ENCODE results near the gene NCAPH2. TPM values are rescaled to one million over a fixed set of nuclear protein-coding genes. Genes with fewer than 3 reads are reported as not detected.
A peak's percentile ranks its signal among the peaks of the same experiment; 100 is the strongest.

The NCAPH2 gene
- total and polyA plus RNA-seq, 2 donors from 2014 or later = 31.4 to 41.5 TPM

- Histone ChIP-seq H3K36me3 (ENCODE audit: control insufficient read depth in 2 of 3, insufficient read depth in 3 of 3, low read length in 3 of 3) (peaks cover 0 to 8% (median 7%) of the 10 kb centered on the region in 3 donors), H3K27me3 (ENCODE audit: control insufficient read depth, insufficient read depth, low read length) (no peaks in the 10 kb centered on the region), H3K9ac (ENCODE audit: low read length in 3 of 3) (no peak overlapping the region), H3K4me3 (ENCODE audit: low read length in 3 of 3) (no peak overlapping the region), H3K4me1 (ENCODE audit: control insufficient read depth in 2 of 3, insufficient read depth in 2 of 3, low read depth in 1 of 3, low read length in 3 of 3) (peaks cover 0 to 20% (median 11%) of the 10 kb centered on the region in 3 donors), H3K27ac (ENCODE audit: low read depth in 2 of 2, low read length in 2 of 2) (no peak overlapping the region), H3K9me3 (ENCODE audit: control insufficient read depth in 2 of 3, insufficient read depth in 1 of 3, low read length in 3 of 3) (no peaks in the 10 kb centered on the region)
- FAIRE-seq (no peak), DNase-seq (peak in 1 of 5 donors; percentile 43)
- no peak for TF ChIP-seq CTCF (IDR thresholded peaks at IDR 0.05; ENCODE audit: borderline replicate concordance, extremely low read depth, insufficient read depth)
- intact Hi-C loops (cut with DNase I) = no loop called here
Measured at GRCh38 chr22:50523458-50523805, 15.4 kb downstream of the NCAPH2 start.

- peaks cover 0 to 20% (median 11%) of the 10 kb centered on the region in 3 donors for H3K4me1 ChIP-seq (ENCODE audit: control insufficient read depth in 2 of 3, insufficient read depth in 2 of 3, low read depth in 1 of 3, low read length in 3 of 3)
- peaks cover 0 to 8% (median 7%) of the 10 kb centered on the region in 3 donors for H3K36me3 ChIP-seq (ENCODE audit: control insufficient read depth in 2 of 3, insufficient read depth in 3 of 3, low read length in 3 of 3)
- H3K27me3 ChIP-seq (ENCODE audit: control insufficient read depth, insufficient read depth, low read length) = no peaks in the 10 kb centered on the region
- FAIRE-seq (no peak), DNase-seq (peak in 2 of 5 donors; percentile 44 to 79)
- H3K27ac ChIP-seq (ENCODE audit: low read depth in 2 of 2, low read length in 2 of 2) = no peak overlapping the region
- no peaks in the 10 kb centered on the region for H3K9me3 ChIP-seq (ENCODE audit: control insufficient read depth in 2 of 3, insufficient read depth in 1 of 3, low read length in 3 of 3)
- no peak for TF ChIP-seq CTCF (IDR thresholded peaks at IDR 0.05; ENCODE audit: borderline replicate concordance, extremely low read depth, insufficient read depth)
- H3K4me3 ChIP-seq (ENCODE audit: low read length in 3 of 3) = peak overlapping the region; percentile 26 to 65 (median 36)
- H3K9ac ChIP-seq (ENCODE audit: low read length in 3 of 3) = peak overlapping the region in 1 of 3 donors; percentile 61
- intact Hi-C loops (cut with DNase I) = no loop called here
Measured at GRCh38 chr22:50523806-50524675, 16.0 kb downstream of the NCAPH2 start.

GRCh38 chr22:50524676-50525103, 16.7 kb downstream of the NCAPH2 start:
- peak in 1 of 5 donors; percentile 52 for DNase-seq
- H3K4me1 ChIP-seq (ENCODE audit: control insufficient read depth in 2 of 3, insufficient read depth in 2 of 3, low read depth in 1 of 3, low read length in 3 of 3) = peaks cover 0 to 20% (median 11%) of the 10 kb centered on the region in 3 donors
- intact Hi-C loops (cut with DNase I) = no loop called here

More at GRCh38 chr22:50524676-50525103, 16.7 kb downstream of the NCAPH2 start:
- Histone ChIP-seq H3K9ac (ENCODE audit: low read length in 3 of 3) (peak overlapping the region in 1 of 3 donors; percentile 61), H3K36me3 (ENCODE audit: control insufficient read depth in 2 of 3, insufficient read depth in 3 of 3, low read length in 3 of 3) (peaks cover 0 to 7% (median 6%) of the 10 kb centered on the region in 3 donors), H3K27ac (ENCODE audit: low read depth in 2 of 2, low read length in 2 of 2) (peak overlapping the region; percentile 69 to 89), H3K4me3 (ENCODE audit: low read length in 3 of 3) (peak overlapping the region; percentile 26 to 65 (median 36)), H3K9me3 (ENCODE audit: control insufficient read depth in 2 of 3, insufficient read depth in 1 of 3, low read length in 3 of 3) (no peaks in the 10 kb centered on the region), H3K27me3 (ENCODE audit: control insufficient read depth, insufficient read depth, low read length) (peaks cover 2% of the 10 kb centered on the region)
- TF ChIP-seq CTCF (IDR thresholded peaks at IDR 0.05; ENCODE audit: borderline replicate concordance, extremely low read depth, insufficient read depth) = no peak
- FAIRE-seq = no peak
